HG03039 (cell line): ENCODE data around the gene MGA.

Source experiments
- ATAC-seq: cut with Tn5 transposase; IDR thresholded peaks from one replicate; pipeline ENCODE4 v1.9.1; 2021; ENCODE audit warnings: mild to moderate bottlenecking, moderate library complexity; ENCODE audit not compliant: unreplicated experiment

Gene MGA

GRCh38 chr15:41660235-41661077 lies at the start of gene MGA:
Gene MGA, plus strand, starts transcription at chr15:41660405.
- peak; percentile 73 for ATAC-seq

GRCh38 chr15:41620536-41621199 lies 39.5 kb upstream of the MGA start:
- no peak for ATAC-seq

GRCh38 chr15:41621200-41622193 lies 38.7 kb upstream of the MGA start:
- no peak for ATAC-seq

DNA sequence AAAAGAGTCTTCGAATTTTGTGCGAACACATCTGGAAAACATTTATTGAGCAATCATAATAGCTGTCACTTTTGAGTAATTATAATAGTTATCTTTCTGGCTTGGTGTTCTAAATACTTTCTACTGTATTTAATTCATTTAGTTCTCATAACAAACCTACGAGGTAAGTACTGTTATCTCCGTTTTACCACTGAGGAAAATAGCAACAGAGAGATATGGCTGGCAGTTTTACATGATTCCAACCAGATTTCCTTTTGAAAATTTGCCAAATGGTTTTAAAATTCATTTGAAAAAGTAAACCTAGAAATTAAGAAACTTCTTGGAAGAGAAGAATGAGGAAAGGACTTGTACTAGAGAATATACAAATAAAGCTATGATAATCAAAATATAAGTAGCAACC lies 37.3 kb upstream of the MGA start:
- no peak for ATAC-seq

DNA sequence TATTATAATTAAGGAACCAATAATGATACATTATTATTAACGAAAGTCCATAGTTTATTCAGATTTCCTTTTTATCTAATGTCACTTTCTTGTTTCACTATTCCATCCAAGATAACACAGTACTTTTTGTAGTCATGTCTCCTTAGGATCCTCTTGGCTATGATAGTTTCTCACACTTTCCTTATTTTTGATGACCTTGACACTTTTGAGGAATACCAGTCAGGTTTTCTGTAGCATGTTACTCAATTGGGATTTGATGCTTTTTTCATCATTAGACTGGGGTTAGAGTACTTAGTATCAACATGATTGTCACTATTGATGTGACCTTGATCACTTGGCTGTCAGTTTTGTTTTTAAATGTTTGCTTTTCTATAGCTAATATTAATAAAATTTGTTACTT lies 33.0 kb upstream of the MGA start:
- no peak for ATAC-seq

DNA sequence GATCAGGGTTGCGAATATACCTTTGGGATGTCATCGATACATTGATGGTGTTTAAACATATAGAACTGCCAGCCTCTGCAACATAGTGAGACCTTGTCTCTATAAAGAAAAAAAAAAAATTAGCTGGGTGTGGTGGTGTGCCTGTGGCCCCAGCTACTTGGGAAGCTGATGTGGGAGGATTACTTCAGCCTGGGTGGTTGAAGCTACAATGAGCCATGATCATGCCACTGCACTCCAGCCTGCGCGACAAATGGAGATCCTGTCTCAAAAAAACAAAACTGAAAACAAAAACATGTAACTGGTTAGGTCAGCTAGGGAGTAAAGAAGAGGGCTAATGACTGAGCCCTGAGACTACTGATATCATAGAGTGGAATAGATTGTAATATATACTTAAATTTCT lies 30.7 kb upstream of the MGA start:
- ATAC-seq = no peak

GRCh38 chr15:41629883-41630282 lies 30.3 kb upstream of the MGA start:
- ATAC-seq = no peak

GRCh38 chr15:41630616-41631217 lies 29.5 kb upstream of the MGA start:
- ATAC-seq = no peak

DNA sequence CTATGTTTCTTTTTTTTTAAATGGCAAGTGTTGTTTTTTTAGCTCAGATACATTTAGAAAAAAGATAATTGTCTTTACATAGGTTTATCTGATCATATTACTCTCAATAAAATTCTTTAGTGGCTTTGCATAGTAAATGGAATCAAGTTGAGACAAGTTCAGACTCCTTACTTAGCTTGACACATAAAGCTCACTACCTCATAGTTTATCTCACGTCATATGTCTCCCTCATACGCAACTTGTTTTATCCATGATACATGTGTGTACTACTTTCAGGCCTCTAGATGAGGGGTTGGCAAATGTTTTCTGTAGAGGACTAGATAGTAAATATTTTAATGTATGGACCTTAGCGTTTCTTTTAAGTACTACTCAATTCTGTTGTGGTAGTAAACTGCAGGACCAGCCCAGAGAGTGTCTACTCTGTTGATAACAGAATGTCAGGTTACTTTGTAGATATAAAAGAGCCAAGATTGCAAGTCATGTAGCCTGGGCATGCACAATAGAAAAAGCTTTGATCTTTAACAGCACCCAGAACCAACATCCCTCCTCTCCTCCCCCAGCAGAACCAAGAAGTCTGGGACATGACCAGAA lies 28.2 kb upstream of the MGA start:
- ATAC-seq = no peak

GRCh38 chr15:41633609-41634008 lies 26.6 kb upstream of the MGA start:
- ATAC-seq = no peak

DNA sequence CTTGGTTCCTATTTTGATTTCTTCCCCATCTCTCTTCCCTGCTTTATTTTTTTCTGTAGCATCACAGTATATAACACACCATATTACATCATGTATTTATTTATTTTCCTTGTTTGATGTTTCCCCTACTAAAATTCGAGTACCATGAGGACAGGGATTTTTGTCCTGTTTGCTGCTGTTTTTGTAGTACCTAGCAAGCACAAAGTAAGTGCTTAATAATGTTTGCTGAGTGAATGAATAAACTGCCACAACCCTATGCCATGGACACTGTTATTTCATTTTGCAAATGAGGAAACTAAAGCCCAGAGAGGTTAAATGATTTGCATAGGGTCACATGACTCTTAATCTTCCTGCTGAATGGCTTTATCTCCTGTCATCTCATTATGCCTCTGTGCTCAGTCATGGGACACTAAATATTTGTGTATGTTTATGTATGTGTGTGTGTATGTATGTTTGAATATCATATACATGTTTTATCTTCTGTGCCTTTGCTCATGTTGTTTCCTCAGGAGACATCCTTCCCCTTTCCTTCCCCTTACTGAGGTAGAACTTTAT lies 26.1 kb upstream of the MGA start:
- no peak for ATAC-seq

DNA sequence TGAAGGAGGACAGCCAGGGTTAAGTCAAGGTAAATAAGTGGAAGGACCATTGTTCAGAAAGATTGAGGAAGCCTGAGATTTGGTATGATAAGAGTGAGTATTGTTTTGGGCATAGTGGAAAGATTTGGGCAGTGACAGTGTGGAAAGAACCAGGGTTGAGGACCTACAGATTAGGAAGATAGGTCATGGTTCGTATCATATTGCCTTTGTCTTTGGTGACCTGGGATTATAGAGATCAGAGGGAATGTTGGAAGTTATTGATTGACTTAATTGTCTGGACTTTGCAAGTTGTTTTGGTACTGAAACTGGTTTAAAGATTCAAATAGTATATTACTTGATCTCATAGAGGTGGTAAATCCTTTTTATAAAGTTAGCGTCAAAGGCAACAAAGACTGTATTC lies 23.1 kb upstream of the MGA start:
- no peak for ATAC-seq

GRCh38 chr15:41640985-41641384 lies 19.2 kb upstream of the MGA start:
- ATAC-seq = no peak

- ATAC-seq = no peak
These were observed 12.9 kb upstream of the MGA start for GRCh38 chr15:41647262-41647661.

- no peak for ATAC-seq
These were observed 12.1 kb upstream of the MGA start for GRCh38 chr15:41648097-41648496.

GRCh38 chr15:41648770-41649169 lies 11.4 kb upstream of the MGA start:
- no peak for ATAC-seq

DNA sequence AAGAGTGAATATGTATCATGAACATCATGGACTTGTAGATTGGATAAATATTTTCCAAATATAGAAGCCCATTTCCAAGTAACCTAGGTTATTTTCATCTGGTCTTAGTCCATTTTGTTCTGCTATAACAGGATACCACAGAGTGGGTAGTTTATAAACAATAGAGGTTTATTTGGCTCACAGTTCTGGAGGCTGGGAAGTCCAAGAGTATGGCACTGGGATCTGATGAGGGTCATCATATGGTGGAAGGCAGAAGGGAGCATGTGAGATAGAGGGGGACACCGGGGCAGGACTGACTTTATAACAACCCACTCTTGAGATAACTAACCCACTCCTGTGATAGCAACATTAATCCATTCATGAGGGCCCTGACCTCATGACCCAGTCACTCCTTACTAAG lies 9.4 kb upstream of the MGA start:
- ATAC-seq = no peak

GRCh38 chr15:41651373-41651772 lies 8.8 kb upstream of the MGA start:
- no peak for ATAC-seq

DNA sequence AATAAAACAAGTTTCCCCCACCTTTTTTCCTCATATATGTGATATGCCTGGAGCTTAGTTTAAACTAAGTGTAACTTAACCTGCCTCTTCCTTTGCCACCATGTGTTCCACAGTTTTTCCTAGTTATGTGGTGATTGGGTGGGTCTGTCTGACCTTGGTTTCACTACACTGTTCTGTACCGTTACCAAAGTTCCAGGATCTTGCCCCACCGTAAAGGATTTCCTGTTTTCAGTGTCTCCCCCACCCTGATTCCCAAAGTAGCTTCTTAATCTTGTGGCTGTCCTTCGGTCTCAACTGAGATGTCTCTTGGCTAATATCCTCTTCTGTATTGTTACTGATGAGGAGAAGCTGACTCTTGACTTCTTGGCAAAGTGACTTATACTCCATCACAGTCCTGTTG lies 6.4 kb upstream of the MGA start:
- ATAC-seq = no peak

DNA sequence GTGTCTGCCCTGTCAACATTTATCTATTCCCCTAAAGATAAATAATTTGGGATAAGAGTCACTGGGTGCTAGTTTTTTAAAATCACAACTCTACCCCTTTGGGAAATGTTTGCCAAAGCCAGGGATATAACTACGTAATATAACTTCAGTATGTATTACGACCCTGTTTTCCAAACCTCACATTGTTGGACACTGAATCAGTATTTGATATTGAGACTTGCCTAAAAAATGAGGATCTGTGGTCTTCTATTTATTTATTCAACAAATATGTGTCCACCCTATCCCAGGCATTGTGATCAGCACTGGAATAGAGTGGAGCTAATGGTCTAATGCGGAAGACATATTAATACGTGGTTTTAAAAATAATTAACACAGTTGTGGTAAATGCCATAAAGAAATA lies 4.5 kb upstream of the MGA start:
- no peak for ATAC-seq
